Activated effector memory CD4-positive, alpha-beta T cell treated with anti-CD3 and anti-CD28 coated beads, Interleukin-2, amount 50 U/mL, for 16 hours (primary cell): ENCODE results near the gene MPPE1.
A peak's percentile ranks its signal among the peaks of the same experiment; 100 is the strongest.
"Not testable (repeated sequence)": the region's sequence is repeated elsewhere in the genome, so short reads cannot be mapped to it uniquely, and the experiment has no call there.

Experiments used
- DNase-seq: peaks from one replicate; pipeline ENCODE4 v3.0.0-alpha.2; 2020

MPPE1 gene, protein sequence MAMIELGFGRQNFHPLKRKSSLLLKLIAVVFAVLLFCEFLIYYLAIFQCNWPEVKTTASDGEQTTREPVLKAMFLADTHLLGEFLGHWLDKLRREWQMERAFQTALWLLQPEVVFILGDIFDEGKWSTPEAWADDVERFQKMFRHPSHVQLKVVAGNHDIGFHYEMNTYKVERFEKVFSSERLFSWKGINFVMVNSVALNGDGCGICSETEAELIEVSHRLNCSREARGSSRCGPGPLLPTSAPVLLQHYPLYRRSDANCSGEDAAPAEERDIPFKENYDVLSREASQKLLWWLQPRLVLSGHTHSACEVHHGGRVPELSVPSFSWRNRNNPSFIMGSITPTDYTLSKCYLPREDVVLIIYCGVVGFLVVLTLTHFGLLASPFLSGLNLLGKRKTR

DNA sequence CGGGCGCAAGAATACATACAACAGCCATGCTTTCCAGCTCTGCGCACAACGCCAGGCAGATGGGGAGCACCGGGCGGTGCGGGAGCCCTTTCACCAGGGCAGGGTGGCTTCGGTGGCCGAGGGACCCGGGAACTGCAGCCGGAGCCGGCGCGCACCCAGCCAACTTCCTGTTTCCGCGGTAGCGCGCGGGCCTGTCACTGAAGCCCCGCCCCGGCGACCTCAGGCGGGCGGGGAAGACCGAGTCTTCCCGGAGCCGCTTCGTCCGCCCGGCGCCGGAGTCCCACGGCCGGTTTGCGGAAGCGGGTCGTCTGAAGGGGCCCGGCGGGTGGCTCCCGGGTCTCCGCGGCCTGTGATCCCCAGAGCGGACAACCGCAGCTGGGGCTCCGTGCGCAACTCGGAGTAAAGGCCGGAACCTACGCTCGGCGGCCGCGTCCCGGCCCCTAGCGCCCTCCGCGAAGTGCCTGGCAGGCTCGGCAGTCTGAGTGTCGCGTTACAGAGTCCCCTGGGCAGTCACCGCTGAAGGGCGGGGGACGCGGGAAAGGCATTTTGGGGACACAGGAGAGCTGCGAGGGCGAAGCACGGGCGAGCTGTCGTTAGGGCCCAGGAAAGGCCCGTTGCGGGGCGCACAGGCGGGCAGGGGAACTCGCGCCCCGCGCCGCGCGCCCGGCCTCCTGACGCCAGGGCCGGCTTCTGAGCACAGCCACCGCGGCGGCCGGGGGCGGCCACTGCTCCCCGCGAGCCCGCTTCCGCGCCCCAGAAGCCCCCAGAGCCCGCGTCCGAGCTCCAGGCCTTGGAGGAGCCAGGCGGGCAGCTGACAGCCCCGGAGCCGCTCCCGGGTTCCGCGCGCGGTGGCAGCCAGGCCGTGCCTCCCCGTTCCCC lies at the start of gene MPPE1:
Gene MPPE1, minus strand, starts transcription at position 136 of the 879 bp plus-strand sequence. CDS start 11,053 bp downstream, outside the sequence.
- peak; percentile 95 for DNase-seq

DNA sequence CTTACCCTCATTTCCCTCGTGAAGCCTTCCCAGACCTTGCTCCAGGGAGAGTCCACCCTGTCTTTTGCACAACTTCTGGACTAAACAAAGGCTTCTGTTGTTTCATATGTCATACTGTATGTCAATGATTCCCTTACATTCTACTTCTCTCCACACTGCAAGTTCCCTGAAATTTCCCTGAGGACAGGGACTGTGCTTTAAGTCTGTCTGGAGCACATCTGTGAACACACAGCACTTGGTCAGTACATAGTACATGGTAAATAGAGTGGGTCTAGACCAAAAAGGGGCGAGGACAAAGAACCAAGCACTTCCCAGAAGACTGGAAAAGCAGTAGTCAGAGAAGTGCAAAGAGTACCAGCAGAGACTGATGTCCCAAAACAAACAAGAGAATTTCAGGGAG lies 49.5 kb upstream of the MPPE1 start:
- no peak for DNase-seq

DNA sequence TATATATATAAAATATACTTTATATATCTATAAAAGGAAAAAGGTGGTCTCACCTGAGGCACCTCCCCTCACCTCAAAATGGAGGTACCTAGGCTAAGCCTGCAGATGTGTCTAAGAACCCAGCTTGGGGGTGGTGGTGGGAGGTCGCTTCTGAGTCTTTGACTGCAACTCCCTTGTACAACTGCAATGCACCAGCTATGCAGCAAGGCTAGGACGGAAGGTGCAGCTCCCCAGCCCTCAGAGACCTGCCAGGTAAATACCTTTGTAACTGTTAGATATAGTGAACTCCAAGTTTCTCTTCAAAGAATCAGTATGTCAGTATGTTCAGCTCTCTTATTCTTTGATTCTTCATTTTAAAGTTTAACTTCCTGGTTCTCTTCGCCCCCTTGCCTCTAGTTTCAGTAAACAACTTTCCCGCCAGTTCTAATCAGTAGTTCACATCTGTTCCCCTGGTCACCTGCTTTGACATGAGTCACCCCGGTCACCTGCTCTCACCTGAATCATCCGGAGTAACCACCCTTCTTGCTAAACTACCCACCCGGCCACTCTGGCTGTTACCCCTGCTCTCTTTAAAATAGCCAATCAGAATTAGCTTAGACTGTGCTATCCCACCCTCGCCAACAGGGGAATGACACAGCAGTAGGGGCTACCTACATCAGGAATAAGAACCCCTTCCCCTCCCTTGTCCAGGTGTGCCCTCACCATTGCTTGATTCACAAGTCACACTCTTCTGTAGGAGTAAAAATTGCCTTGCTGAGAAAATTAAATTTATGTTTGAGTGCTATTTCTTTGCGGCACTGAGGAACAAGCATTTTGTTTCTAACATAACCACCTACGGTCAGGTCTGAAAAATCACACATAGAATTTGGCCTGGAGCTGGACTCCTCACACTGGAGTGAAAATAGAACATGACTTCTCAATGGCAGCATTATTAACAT lies 48.5 kb upstream of the MPPE1 start:
- DNase-seq, result no peak

DNA sequence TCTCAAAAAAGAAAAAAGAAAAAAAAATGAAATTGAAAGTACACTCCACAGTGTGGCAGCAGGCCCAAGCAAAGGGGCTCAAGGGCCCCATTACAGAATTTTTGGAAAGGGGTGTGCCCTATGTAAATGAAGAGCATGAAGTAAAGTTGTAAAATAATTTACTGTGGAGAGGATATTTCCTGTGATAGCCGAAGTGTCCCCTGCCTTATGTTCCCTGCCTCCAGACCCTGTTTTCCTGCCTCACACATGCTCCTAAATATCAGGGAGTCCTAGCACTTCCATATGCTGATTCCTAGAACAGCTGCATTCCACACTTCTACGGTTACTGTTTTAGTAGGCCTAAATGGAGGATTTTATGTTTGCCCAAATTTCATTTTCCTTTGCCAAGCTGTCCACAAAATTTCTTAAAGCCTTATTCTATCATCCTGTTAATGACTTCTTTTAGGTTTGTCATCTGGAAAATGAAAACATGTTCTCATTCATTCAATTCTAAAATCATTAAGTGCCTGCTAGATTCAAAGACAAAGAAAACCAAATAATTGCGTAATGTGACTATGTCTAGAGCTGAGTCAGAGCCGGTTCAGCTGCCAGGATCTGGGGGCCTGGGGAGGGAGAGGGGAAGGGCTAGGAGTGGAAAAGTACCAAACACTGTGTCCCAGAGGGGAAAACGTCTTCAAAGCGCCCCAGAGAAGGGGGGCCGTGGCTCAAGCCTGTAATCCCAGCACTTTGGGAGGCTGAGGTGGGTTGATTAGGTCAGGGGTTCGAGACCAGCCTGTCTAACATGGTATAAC lies 47.3 kb upstream of the MPPE1 start:
- no peak for DNase-seq

DNA sequence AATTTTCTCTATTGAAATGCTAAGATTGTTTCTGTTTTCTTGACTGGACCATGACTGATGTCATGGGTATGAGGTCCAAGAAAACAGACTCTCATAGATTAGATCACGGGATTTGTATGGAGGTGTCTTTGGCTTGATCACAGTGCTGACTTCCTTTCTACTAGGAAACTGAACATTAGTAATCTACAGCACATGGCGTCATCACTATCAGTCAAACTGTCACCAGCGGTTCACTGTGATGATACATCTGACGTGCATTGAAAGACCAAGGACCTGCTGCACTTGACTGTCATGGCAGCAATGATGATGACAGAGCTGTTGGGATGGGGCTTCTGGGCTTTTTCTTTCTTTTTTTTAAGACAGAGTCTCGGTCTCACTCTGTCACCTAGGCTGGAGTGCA lies 45.0 kb upstream of the MPPE1 start:
- no peak for DNase-seq

DNA sequence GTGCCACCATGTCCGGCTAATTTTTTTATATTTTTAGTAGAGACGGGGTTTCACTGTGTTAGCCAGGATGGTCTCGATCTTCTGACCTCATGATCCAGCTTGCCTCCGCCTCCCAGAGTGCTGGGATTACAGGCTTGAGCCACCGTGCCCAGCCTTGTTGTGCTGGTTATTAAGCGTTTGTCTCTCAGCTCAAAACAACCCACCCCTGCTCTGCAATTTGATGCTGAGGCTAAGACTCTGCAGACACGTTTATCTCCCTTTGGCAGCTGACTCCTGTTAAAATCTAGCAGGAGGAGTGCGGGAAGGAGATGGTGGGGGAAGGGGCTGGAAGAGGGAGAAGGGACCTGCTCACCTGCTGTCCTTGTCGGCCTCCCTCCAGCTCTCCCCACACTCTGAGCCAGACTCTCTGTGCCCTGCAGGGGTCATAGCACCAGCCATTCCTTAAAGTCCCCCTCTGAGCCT lies 43.3 kb upstream of the MPPE1 start:
- DNase-seq, result no peak

DNA sequence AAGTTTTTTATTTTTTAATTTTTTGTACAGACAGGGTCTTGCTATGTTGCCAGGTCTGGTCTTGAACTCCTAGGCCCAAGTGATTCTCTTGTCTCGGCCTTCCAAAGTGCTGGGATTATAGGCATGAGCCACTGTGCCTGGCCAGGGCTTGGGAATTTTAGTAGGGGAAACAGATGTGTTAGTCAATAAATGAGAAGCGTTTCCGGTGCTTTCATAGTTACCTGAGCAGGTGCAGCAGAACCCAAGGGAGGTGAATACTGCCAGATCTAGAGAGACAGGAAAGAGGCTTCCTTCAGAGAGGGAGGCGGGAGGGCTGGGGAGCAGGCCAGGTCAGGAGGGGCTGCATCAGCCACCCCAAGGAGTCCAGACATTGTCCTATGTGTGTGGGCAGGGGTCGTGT lies 42.7 kb upstream of the MPPE1 start:
- no peak for DNase-seq

DNA sequence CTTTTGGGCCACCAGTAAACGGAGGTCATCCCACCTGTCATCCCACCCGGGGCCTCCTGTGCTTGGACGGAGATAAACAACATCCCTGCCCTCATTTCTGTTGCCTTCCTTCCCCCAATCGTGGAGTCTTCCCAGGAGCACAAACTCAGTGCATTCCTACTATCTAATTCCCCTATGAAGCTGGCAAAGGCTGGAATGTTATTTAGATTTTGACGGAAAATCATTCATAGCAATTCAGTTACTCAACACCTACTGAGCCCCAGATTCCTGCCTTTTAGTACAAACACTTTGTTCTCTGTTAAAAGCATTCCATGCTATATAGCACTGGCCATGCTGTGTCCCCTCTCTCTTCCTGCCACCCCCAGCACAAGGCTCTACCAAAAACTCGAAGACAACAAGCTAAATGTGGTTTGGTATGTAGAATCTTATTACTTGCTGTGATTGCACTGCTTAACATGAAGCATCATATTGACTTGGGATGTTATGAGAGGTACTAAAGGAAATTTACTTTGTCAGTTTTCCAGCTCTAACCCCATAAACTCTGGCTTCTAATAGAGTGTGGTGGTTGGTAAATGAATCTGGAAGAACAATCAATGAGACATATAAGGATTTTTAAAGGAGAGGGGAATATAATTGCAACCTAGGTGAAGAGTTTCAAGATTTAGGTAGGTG lies 40.9 kb upstream of the MPPE1 start:
- DNase-seq, result no peak

DNA sequence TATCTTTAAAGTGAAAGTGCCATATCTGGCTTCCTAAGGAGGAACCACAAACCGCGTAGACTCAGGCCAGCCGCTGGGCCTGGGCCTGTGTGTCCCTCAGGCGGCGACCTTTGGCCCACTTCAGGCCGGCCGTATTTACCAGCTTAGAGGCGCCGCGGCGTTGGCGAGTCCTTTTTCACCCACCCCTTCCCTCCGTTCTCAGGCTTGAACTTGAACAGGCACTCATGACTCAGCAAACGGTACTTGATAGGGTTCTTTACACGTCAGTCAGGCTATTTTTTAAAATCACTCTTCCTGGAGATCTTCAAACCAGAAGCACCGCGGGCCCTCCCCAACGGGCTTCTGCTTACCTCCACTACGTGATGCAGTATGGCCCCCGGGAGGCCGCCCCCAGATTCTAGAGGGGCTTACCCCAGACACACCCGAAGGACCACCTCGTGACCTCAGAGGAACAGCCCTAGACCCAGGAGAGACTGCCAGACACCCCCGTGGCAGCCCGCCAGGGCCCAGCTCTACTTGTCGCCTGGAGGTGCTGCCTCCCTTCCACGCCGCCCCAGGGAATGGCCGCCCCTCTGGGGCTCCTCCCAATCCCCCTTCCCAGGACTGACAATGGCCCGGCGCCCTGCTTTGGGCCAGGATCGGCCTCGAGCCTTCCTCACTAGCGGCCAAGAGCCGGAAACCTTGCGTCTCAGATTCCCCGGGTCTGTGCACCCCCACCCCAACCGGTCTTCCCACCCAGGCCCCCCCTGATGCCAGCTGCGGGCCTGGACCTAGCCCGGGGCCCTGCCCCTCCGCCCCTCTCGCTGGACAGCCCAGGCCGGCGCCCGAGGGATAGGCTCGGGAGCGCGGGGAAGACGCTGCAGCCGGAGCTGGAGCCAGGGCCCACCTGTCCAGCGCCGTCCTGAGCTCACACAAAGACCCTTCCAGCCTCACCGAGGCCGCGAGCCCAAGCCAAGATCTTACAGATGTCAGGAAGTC lies 39.4 kb upstream of the MPPE1 start:
- peak; percentile 83 for DNase-seq

DNA sequence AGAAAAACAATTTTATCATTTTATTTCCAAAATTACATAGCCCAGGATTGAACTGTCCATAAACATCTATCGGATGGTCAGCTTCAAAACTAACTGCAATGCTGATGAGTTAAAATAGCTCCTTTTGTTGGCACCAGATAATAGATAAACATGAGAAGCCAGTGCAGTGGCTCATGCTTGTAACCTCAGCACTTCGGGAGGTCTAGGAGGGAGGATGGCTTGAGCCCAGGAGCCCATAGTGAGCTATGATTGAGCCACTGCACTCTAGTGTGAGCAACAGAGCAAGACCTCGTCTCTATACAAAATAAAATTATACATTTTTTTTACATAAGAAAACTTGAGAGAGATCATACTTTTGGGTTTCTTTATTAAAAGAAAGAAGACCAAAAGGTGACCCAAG lies 38.6 kb upstream of the MPPE1 start:
- no peak for DNase-seq

DNA sequence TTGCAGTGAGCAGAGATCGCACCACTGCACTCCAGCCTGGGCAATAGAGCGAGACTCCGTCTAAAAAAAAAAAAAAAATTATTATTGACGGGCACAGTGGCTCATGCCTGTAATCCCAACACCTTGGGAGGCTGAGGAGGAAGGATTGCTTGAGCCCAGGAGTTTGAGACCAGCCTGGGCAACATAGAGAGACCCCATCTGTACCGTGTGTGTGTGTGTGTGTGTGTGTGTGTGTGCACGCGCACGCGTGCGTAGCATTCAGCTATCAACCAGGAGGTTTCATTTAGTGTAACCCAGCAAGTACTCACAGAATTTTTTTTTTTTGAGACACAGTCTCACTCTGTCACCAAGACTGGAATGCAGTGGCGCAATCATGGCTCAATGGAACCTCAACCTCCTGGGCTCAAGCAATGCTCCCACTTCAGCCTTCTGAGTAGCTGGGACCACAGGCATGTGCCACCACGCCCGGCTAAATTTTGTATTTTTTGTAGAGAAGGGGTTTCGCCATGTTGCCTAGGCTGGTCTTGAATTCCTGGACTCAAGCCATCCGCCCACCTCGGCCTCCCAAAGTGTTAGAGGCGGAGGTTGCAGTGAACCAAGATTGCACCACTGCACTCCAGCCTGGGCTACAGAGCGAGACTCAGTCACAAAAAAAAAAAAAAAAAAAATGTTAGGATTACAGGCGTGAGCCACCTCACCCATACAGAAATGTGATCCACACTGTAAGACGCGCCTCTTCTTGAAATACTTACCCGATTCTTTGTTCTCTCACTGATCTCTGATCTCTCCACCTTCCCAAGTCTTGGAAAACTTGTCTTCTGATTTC lies 37.9 kb upstream of the MPPE1 start:
- not testable (repeated sequence) for DNase-seq

DNA sequence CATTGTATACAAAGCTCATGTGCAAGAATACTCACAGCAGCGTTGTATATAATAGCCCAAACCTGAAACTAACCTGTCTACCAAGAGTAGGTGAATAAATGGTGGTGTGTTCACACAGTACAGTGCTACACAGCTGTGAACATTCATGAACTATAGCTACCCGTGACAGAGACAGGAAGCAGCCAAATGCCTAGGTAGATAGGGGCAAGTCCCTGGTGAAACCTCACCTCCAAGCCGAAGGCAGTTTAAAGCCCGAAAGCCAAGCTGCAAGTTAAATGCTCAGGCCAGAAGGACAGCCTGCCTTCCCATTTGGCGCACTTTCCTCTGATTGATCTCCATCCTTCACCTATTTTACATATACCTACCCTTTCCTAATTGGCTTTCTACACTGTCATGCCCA lies 36.7 kb upstream of the MPPE1 start:
- DNase-seq, result no peak

DNA sequence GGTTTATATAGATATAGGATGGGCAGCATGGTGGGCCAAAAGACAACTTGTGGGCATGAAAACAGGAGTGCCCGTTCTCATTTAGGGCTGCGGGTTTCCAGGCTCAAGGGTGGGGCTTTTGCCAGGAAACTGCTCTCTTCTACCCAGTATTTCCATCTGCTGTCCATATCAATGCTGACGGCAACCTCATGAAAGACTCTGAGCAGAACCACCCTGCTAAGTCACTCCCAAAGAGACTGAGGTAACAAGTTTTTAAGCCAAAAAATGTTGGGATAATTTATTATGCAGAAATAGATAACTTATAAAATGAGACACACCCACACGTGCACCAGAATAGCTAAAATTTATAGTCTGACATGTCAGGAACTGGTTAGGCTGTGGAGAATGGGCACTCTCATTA lies 36.1 kb upstream of the MPPE1 start:
- no peak for DNase-seq

DNA sequence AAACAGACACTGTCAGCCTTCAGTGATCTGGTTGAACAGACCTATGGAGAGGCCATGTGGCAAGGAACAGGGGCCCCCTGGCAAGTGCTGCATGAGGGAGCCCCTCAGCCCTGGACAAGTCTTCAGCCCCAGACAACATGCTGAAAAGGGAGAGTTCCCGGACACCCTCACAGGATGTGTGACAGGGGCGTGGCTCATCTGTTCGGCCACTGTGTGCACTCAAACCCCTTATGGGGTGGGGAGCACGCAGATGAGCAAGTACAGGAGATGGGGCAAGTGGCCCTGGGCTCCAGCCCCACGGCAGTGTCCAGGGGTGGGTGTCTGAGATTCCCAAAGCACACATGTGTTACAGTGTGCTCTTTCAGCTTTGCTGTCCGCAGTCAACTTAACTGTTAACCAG lies 35.4 kb upstream of the MPPE1 start:
- no peak for DNase-seq

DNA sequence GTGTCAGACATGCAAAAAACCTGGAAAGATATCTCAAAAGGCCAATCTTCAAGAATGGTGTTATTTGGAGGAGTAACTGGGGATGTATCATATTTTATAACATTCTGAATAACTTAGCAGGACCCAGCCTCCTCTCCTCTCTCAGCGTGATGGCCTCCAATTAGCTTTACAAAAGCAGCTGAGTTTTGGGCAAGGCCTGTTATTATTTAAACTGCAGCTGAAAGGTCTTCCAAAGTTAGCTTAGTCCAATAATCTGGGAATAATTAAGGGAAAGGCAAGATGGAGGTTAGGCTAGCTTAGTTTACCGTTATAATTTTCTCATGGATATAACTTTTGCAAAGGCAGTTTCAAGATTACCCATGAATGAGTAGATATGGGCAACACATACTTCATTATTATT lies 32.8 kb upstream of the MPPE1 start:
- DNase-seq, result no peak

DNA sequence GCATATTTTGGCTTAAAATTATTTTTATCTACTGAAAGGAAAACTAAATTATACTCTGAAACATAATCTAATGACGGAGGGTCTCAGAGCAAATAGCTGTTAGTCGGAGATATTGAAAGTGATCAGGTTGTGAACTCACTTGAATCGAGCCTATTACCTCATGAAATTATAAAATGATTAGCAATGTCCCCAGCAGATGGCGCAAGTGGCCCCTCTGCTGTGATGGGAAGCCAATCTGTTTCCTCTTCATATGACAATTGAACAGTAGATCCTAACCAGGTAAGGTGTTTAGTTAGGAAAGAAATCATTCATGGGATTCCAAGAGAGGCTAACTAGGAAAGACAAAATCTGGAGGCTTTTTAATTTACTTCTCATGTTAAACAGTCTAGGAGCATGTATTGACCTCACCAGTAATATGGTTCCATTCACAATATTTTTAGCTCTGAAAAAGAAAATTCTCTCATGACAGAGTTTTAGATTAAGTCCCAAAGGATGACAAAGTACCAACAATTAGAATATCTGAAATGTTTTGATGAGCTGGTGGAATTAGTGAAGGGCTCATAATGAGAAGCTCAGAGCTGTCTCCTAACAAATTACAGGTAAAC lies 29.9 kb upstream of the MPPE1 start:
- DNase-seq, result peak; percentile 89

DNA sequence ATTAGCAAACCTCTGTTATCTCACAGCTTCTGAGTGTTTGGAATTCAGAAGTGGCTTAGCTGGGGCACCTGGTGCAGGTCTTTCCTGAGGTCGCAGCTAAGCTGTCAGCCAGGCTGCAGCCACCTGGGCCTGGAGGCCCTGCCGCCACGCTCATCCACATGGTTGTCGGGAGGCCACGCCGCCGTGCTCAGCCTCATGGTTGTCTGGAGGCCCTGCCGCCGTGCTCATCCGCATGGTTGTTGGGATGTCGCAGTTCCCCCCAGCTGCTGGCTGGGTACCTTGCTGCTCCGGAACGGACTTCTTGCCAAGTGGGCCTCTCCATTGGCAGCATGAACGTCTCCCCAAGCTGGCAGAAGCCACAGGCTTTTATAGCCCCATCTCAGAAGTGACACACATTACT lies 24.3 kb upstream of the MPPE1 start:
- no peak for DNase-seq

DNA sequence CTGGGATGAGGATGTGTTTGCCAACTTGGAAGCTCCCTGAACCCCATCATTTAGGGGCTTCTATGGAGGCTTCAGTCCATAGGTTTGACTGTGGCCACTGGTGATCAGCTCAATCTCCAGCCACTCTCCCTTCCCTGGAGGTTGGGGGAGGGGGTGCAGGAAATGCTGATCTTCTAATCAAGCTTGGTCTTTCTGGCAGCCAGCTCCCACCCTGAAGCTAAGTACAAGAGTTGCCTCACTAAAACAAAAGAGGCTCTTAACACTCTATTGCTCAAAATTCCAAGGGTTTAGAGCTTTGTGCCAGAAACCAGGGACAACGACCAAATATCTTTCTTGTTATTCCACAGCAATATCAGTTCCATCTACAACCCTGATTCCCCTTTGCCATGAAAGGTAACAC lies 19.4 kb upstream of the MPPE1 start:
- no peak for DNase-seq
